ENCODE results near the gene BTG4. TPM values are rescaled to one million over a fixed set of nuclear protein-coding genes. Genes with fewer than 3 reads are reported as not detected.
A peak's percentile ranks its signal among the peaks of the same experiment; 100 is the strongest.

Gene BTG4
- total RNA-seq, 1 donor from 2014 or later = not detected

DNA sequence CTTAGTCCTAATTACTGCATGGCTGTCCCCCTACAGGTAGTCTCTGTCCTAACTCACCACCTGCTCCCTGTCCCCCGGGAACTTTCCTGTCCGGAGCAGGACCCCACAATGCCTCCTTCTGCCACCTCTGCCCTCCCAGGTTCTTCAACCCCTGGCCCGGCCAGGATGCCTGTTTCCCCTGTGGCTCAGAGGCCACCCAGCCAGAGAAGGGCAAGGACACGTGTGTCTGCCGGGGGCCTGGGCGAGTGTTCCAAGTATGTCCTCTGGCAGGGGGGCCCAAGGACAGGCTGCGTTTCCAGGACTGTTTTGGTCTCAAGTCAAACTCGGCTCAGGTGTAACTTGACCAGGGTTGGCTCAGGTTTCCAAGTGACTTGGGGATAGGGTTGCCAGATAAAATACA, 63.8 kb downstream of the BTG4 start:
- H3K27me3 Mint-ChIP-seq (ENCODE audit: low read depth) = peaks cover 36% of the 10 kb centered on the region
- DNase-seq (ENCODE audit: low spot score in 2 of 2, unreplicated experiment in 2 of 2) = no peak
- no peaks in the 10 kb centered on the region for H3K36me3 Mint-ChIP-seq
- H3K4me3 Mint-ChIP-seq = no peak overlapping the region
- no peak for TF ChIP-seq CTCF (IDR thresholded peaks at IDR 0.05; ENCODE audit: unreplicated experiment)
- no peaks in the 10 kb centered on the region for H3K9me3 Mint-ChIP-seq
- H3K4me1 Mint-ChIP-seq = peaks cover 6% of the 10 kb centered on the region
- H3K27ac Mint-ChIP-seq = no peak overlapping the region

DNA sequence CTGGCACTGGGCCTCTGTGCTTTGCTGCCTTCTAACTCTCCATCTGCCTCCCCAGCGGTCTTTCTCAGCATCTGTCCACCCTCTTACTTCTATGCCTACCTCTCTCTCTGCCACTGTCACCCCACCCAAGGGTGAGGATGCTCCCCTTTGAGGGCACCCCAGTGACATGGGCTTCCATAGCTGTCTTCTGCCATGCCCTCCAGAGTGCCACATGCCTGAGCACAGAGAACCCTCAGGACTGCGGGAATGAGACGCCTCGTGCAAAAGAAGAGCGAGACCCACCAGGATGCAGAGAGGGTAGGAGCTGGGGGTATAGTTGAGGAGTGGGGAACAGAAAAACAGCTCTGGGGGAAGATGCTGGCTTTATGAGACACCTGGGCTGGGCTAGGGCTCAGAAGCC, 64.3 kb downstream of the BTG4 start:
- DNase-seq (ENCODE audit: low spot score in 2 of 2, unreplicated experiment in 2 of 2) = no peak
- Mint-ChIP-seq H3K4me3 (no peak overlapping the region), H3K27ac (no peak overlapping the region), H3K27me3 (ENCODE audit: low read depth) (peaks cover 34% of the 10 kb centered on the region), H3K9me3 (no peaks in the 10 kb centered on the region), H3K36me3 (no peaks in the 10 kb centered on the region), H3K4me1 (peaks cover 6% of the 10 kb centered on the region)
- no peak for TF ChIP-seq CTCF (IDR thresholded peaks at IDR 0.05; ENCODE audit: unreplicated experiment)

- TF ChIP-seq CTCF (IDR thresholded peaks at IDR 0.05; ENCODE audit: unreplicated experiment) = no peak
- Mint-ChIP-seq H3K4me1 (peaks cover 6% of the 10 kb centered on the region), H3K27ac (no peak overlapping the region), H3K27me3 (ENCODE audit: low read depth) (peaks cover 25% of the 10 kb centered on the region), H3K9me3 (no peaks in the 10 kb centered on the region), H3K36me3 (no peaks in the 10 kb centered on the region), H3K4me3 (no peak overlapping the region)
- DNase-seq (ENCODE audit: low spot score in 2 of 2, unreplicated experiment in 2 of 2) = no peak
Observed at GRCh38 chr11:111447112-111447471, 65.1 kb downstream of the BTG4 start.

- Mint-ChIP-seq H3K4me3 (no peak overlapping the region), H3K9me3 (no peaks in the 10 kb centered on the region), H3K27me3 (ENCODE audit: low read depth) (peaks cover 21% of the 10 kb centered on the region), H3K27ac (no peak overlapping the region), H3K4me1 (peaks cover 6% of the 10 kb centered on the region), H3K36me3 (no peaks in the 10 kb centered on the region)
- peak; percentile 54 for TF ChIP-seq CTCF (IDR thresholded peaks at IDR 0.05; ENCODE audit: unreplicated experiment)
- peak; percentile 47 to 70 for DNase-seq (ENCODE audit: low spot score in 2 of 2, unreplicated experiment in 2 of 2)
Observed at GRCh38 chr11:111446404-111447111, 65.6 kb downstream of the BTG4 start.

GRCh38 chr11:111445586-111445985, 66.6 kb downstream of the BTG4 start:
- no peaks in the 10 kb centered on the region for H3K36me3 Mint-ChIP-seq
- H3K4me3 Mint-ChIP-seq = no peak overlapping the region
- H3K27me3 Mint-ChIP-seq (ENCODE audit: low read depth) = peaks cover 21% of the 10 kb centered on the region
- no peak overlapping the region for H3K27ac Mint-ChIP-seq
- H3K9me3 Mint-ChIP-seq = no peaks in the 10 kb centered on the region
- peaks cover 8% of the 10 kb centered on the region for H3K4me1 Mint-ChIP-seq
- TF ChIP-seq CTCF (IDR thresholded peaks at IDR 0.05; ENCODE audit: unreplicated experiment) = no peak
- no peak for DNase-seq (ENCODE audit: low spot score in 2 of 2, unreplicated experiment in 2 of 2)

Small RNA genes within 50 kb of the gene (microRNA-seq; reads per million reads assigned to microRNA genes)
- gene MIR34B (24.6 reads per million, percentile 47 among the genes with 10 or more reads in this experiment), gene MIR34C (234 reads per million, percentile 68 among the genes with 10 or more reads in this experiment)

Other genes starting within 250 kb of the BTG4 start
- gene POU2AF3, start 213.8 kb downstream of the BTG4 start, total RNA-seq = 3.0 to 4.1 TPM (median 3.4 TPM) in 3 replicates
- 0.25 TPM in 1 of 3 replicates, not detected in the others for gene POU2AF1, start 133.1 kb downstream of the BTG4 start, total RNA-seq
- gene HOATZ, start 2.4 kb upstream of the BTG4 start, total RNA-seq = not detected in 3 replicates
- gene LAYN, start 28.3 kb upstream of the BTG4 start, total RNA-seq = 12.5 to 15.3 TPM (median 12.5 TPM) in 3 replicates
- 17.1 to 18.7 TPM (median 17.1 TPM) in 3 replicates for gene SIK2, start 90.1 kb upstream of the BTG4 start, total RNA-seq